Ishikawa (cell line): Measurements from ENCODE around the gene VAV3.

Experiments used
- CEBPB ChIP-seq: IDR thresholded peaks from 2 replicates; pipeline ENCODE4 v1.6.1; 2012
- CREB1 ChIP-seq: IDR thresholded peaks from 2 replicates; pipeline ENCODE4 v1.6.1; 2012; ENCODE audit warnings: low read depth
- EGR1 ChIP-seq: IDR thresholded peaks from 2 replicates; pipeline ENCODE4 v1.6.1; 2012
- EP300 ChIP-seq: IDR thresholded peaks from 2 replicates; pipeline ENCODE4 v1.6.1; 2012; ENCODE audit warnings: borderline replicate concordance
- FOXM1 ChIP-seq: IDR thresholded peaks from 2 replicates; pipeline ENCODE4 v1.6.1; 2012; ENCODE audit warnings: low read depth, borderline replicate concordance
- NFIC ChIP-seq: IDR thresholded peaks from 2 replicates; pipeline ENCODE4 v1.6.1; 2012
- RAD21 ChIP-seq: IDR thresholded peaks from 2 replicates; pipeline ENCODE4 v1.6.1; 2012; ENCODE audit warnings: low read depth
- TAF1 ChIP-seq: IDR thresholded peaks from 2 replicates; pipeline ENCODE4 v1.6.1; 2012; ENCODE audit warnings: low read depth, mild to moderate bottlenecking
- TCF12 ChIP-seq: IDR thresholded peaks from 2 replicates; pipeline ENCODE4 v1.6.1; 2012; ENCODE audit warnings: low read depth
- TEAD4 ChIP-seq: IDR thresholded peaks from 2 replicates; pipeline ENCODE4 v1.6.1; 2012
- YY1 ChIP-seq: IDR thresholded peaks from 2 replicates; pipeline ENCODE4 v1.6.1; 2012; ENCODE audit warnings: low read depth
- ZBTB7A ChIP-seq: IDR thresholded peaks from 2 replicates; pipeline ENCODE4 v1.6.1; 2012; ENCODE audit warnings: low read depth
- TF ChIP-seq, protein P1 (sequence below): IDR thresholded peaks from 2 replicates; pipeline ENCODE4 v1.6.1; 2012
- TF ChIP-seq, protein P2 (sequence below): IDR thresholded peaks from 2 replicates; pipeline ENCODE4 v1.6.1; 2012
- TF ChIP-seq, protein P3 (sequence below): IDR thresholded peaks from 2 replicates; pipeline ENCODE4 v1.6.1; 2012; ENCODE audit warnings: low read depth, mild to moderate bottlenecking

VAV3 gene

DNA sequence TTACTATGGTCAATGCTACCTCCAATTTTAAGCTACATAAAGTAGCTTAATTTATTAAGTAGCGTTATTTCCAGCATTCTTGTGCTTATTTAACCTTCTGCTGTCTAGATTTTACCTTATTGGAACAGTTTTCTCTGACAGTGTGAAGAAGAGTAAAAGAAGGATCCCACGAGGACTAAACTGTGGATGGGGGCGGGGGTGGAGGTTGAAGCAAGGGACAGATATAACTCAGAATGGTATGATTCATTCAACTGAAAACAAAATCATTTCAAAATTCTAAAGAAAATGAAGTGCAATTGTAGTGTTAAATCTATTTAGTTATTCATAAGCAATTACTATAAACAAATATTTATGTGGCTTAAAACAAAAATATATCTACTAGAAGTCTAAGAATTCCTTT lies 11.5 kb upstream of the VAV3 start:
- TF ChIP-seq TEAD4 = no peak
- TF ChIP-seq, protein P1, sequence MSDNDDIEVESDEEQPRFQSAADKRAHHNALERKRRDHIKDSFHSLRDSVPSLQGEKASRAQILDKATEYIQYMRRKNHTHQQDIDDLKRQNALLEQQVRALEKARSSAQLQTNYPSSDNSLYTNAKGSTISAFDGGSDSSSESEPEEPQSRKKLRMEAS = no peak
- TF ChIP-seq CREB1 = no peak
- TF ChIP-seq ZBTB7A = no peak
- TF ChIP-seq TCF12 = no peak
- no peak for TF ChIP-seq EP300
- TF ChIP-seq NFIC = no peak
- TF ChIP-seq CEBPB = no peak
- TF ChIP-seq, protein P2, sequence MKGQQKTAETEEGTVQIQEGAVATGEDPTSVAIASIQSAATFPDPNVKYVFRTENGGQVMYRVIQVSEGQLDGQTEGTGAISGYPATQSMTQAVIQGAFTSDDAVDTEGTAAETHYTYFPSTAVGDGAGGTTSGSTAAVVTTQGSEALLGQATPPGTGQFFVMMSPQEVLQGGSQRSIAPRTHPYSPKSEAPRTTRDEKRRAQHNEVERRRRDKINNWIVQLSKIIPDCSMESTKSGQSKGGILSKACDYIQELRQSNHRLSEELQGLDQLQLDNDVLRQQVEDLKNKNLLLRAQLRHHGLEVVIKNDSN = no peak
- TF ChIP-seq, protein P3, sequence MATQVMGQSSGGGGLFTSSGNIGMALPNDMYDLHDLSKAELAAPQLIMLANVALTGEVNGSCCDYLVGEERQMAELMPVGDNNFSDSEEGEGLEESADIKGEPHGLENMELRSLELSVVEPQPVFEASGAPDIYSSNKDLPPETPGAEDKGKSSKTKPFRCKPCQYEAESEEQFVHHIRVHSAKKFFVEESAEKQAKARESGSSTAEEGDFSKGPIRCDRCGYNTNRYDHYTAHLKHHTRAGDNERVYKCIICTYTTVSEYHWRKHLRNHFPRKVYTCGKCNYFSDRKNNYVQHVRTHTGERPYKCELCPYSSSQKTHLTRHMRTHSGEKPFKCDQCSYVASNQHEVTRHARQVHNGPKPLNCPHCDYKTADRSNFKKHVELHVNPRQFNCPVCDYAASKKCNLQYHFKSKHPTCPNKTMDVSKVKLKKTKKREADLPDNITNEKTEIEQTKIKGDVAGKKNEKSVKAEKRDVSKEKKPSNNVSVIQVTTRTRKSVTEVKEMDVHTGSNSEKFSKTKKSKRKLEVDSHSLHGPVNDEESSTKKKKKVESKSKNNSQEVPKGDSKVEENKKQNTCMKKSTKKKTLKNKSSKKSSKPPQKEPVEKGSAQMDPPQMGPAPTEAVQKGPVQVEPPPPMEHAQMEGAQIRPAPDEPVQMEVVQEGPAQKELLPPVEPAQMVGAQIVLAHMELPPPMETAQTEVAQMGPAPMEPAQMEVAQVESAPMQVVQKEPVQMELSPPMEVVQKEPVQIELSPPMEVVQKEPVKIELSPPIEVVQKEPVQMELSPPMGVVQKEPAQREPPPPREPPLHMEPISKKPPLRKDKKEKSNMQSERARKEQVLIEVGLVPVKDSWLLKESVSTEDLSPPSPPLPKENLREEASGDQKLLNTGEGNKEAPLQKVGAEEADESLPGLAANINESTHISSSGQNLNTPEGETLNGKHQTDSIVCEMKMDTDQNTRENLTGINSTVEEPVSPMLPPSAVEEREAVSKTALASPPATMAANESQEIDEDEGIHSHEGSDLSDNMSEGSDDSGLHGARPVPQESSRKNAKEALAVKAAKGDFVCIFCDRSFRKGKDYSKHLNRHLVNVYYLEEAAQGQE = no peak
- no peak for TF ChIP-seq EGR1
- TF ChIP-seq FOXM1 = no peak
- no peak for TF ChIP-seq RAD21

DNA sequence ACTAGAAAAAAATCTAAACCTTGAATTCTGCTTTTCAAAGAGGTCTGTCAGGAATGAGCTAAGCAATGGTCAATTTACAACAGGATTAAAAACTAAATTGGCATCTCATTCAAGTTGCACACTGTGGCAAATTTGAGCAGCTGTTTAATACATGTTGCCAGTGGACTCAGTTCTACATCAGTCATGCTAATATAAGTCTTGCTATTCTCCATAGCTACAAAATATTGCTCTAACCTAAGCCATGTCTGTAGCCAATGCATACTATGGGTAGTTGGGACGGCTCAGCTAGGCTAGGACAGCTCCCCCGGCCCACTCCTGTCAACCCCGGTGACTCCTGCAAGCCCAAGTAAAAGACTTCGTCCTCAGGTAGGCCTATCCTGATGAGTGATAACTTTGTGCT lies 10.9 kb upstream of the VAV3 start:
- TF ChIP-seq CEBPB (no peak), TAF1 (no peak), ZBTB7A (no peak), RAD21 (no peak), FOXM1 (no peak), YY1 (no peak), NFIC (no peak), EGR1 (no peak), TCF12 (no peak), EP300 (no peak)
- TF ChIP-seq, protein P3 = no peak
- TF ChIP-seq, protein P1 = no peak
- TF ChIP-seq, protein P2 = no peak

DNA sequence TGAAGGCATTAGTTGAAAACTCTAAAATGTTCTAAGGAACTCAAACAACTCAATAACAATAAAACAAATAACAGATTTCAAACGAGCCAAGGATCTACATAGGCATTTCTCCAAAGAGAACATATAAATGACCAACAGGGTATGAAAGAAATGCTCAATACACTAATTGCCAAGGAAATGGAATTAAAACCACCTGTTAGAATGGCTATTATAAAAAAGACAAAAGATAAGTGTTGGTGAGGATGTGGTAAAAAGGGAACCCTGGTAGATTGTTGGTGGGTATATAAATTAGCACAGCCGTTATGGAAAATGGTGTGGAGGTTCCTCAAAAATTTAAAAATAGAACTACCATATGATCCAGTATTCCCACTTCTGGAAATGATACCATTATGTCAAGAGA lies 9.1 kb upstream of the VAV3 start:
- TF ChIP-seq EGR1 = no peak
- no peak for TF ChIP-seq TCF12
- no peak for TF ChIP-seq CEBPB
- TF ChIP-seq, protein P2 = no peak
- TF ChIP-seq YY1 = no peak
- no peak for TF ChIP-seq FOXM1
- TF ChIP-seq, protein P3 = no peak
- no peak for TF ChIP-seq TEAD4
- no peak for TF ChIP-seq RAD21

DNA sequence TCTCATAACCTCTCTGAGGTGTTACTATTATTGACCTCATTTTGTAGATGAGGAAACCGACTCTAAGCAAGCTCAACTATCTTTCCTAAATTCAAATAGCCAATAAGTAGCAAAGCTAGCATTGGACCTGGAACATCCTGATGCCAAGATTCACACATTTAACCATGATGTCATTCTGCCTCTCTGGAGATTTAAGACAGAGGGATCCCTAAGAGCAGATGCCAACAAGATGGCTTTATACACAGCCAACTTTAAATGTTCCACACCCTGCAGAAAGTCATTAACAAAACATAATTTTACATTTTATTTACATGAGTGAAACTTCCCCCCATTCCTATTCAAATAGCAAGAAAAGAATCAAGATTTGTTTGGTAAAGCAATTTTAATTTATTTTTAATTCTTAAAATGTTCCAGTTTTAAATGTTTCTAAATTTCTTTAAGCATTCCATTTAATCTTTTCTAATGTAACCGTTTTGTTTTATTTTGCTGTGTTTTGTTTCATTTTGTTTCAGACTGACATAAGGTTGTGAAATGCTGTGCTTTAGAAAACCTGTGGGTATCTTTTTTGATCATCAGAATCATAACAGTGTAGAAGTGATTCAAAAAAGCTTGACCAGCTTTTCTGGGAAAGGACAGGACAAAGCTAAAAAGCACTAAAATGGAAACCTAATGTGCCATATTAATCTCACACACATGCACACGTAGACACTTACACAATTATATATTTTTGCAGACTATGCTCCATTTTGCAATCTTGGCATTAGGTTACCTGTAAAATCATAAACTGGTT lies 7.6 kb upstream of the VAV3 start:
- TF ChIP-seq TCF12 = no peak
- TF ChIP-seq TAF1 = no peak
- no peak for TF ChIP-seq TEAD4
- TF ChIP-seq YY1 = no peak
- no peak for TF ChIP-seq RAD21
- TF ChIP-seq, protein P2 = no peak
- TF ChIP-seq NFIC = no peak
- TF ChIP-seq FOXM1 = no peak
- no peak for TF ChIP-seq EGR1
- no peak for TF ChIP-seq CEBPB
- no peak for TF ChIP-seq ZBTB7A
